Osteocyte (in vitro differentiated cells): ENCODE results near the gene PTPRR. TPM values are rescaled to one million over a fixed set of nuclear protein-coding genes. Genes with fewer than 3 reads are reported as not detected.

ENCODE experiments used
- DNase-seq: peaks from one replicate; pipeline ENCODE4 v3.0.0; 2021; ENCODE audit warnings: mixed read lengths; ENCODE audit not compliant: unreplicated experiment; ENCODE audit errors: extremely low spot score
- H3K27ac Mint-ChIP-seq: one replicate; pipeline ENCODE4 v1.8.0; 2021; ENCODE audit warnings: mild to moderate bottlenecking, mixed read lengths; ENCODE audit not compliant: unreplicated experiment
- H3K27me3 Mint-ChIP-seq: one replicate; pipeline ENCODE4 v1.8.0; 2021; ENCODE audit warnings: mixed read lengths; ENCODE audit not compliant: unreplicated experiment
- H3K36me3 Mint-ChIP-seq: one replicate; pipeline ENCODE4 v1.8.0; 2021; ENCODE audit warnings: mixed read lengths; ENCODE audit not compliant: unreplicated experiment
- H3K4me1 Mint-ChIP-seq: one replicate; pipeline ENCODE4 v1.8.0; 2021; ENCODE audit warnings: mixed read lengths; ENCODE audit not compliant: unreplicated experiment
- H3K4me3 Mint-ChIP-seq: one replicate; pipeline ENCODE4 v1.8.0; 2021; ENCODE audit warnings: mild to moderate bottlenecking, moderate library complexity, mixed read lengths; ENCODE audit not compliant: unreplicated experiment
- H3K9me3 Mint-ChIP-seq: one replicate; pipeline ENCODE4 v1.8.0; 2021; ENCODE audit warnings: mixed read lengths; ENCODE audit not compliant: unreplicated experiment
- total RNA-seq: library from RNA; stranded (reverse); gene quantifications from 2 replicates; pipeline ENCODE4 v1.2.1, GENCODE V29; 2021
- TF ChIP-seq, protein P1 (sequence below): fragments of 200-600 bp; sonication (generic); IDR thresholded peaks from 2 replicates; pipeline ENCODE4 v1.5.0; 2021; ENCODE audit warnings: antibody characterized with exemption, mild to moderate bottlenecking, moderate library complexity

Gene PTPRR
- total RNA-seq, 1 donor from 2014 or later = 0.21 TPM

- peaks cover 18% of the 10 kb centered on the region for H3K27me3 Mint-ChIP-seq
- TF ChIP-seq, protein P1, sequence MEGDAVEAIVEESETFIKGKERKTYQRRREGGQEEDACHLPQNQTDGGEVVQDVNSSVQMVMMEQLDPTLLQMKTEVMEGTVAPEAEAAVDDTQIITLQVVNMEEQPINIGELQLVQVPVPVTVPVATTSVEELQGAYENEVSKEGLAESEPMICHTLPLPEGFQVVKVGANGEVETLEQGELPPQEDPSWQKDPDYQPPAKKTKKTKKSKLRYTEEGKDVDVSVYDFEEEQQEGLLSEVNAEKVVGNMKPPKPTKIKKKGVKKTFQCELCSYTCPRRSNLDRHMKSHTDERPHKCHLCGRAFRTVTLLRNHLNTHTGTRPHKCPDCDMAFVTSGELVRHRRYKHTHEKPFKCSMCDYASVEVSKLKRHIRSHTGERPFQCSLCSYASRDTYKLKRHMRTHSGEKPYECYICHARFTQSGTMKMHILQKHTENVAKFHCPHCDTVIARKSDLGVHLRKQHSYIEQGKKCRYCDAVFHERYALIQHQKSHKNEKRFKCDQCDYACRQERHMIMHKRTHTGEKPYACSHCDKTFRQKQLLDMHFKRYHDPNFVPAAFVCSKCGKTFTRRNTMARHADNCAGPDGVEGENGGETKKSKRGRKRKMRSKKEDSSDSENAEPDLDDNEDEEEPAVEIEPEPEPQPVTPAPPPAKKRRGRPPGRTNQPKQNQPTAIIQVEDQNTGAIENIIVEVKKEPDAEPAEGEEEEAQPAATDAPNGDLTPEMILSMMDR = no peak
- no peak for DNase-seq
- H3K27ac Mint-ChIP-seq = no peak overlapping the region
- H3K4me1 Mint-ChIP-seq = no peaks in the 10 kb centered on the region
- H3K36me3 Mint-ChIP-seq = no peaks in the 10 kb centered on the region
- H3K4me3 Mint-ChIP-seq = no peak overlapping the region
- H3K9me3 Mint-ChIP-seq = no peaks in the 10 kb centered on the region
These were observed 249.6 kb downstream of the PTPRR start for GRCh38 chr12:70670948-70671347.

DNA sequence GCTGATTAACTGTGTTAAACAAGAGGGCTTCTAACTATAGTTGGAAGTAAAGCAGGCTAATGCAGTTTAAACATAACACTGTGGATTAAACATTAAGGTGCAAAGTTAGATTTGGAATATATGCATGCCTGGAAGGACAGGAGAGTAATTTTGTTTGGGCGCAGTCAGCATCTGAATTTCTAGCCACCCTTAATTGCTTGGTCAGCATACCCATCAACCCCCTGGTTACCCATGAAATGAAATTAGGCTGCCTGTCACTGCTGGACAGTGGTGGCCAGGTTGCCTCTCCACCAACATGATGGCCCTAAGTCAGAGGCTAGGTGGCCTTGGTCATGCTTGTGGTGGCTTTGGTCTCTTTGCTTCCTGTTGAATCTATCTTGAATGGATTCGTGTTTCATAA is 253.3 kb downstream of the PTPRR start:
- no peak overlapping the region for H3K27ac Mint-ChIP-seq
- H3K36me3 Mint-ChIP-seq = no peaks in the 10 kb centered on the region
- peaks cover 9% of the 10 kb centered on the region for H3K27me3 Mint-ChIP-seq
- no peak overlapping the region for H3K4me3 Mint-ChIP-seq
- peaks cover 4% of the 10 kb centered on the region for H3K4me1 Mint-ChIP-seq
- TF ChIP-seq, protein P1 = no peak
- DNase-seq = no peak
- H3K9me3 Mint-ChIP-seq = no peaks in the 10 kb centered on the region

- H3K4me3 Mint-ChIP-seq = no peak overlapping the region
- H3K4me1 Mint-ChIP-seq = peaks cover 11% of the 10 kb centered on the region
- no peak for DNase-seq
- no peaks in the 10 kb centered on the region for H3K9me3 Mint-ChIP-seq
- TF ChIP-seq, protein P1 = no peak
- no peaks in the 10 kb centered on the region for H3K36me3 Mint-ChIP-seq
- H3K27me3 Mint-ChIP-seq = peaks cover 9% of the 10 kb centered on the region
- no peak overlapping the region for H3K27ac Mint-ChIP-seq
These were observed 254.2 kb downstream of the PTPRR start for GRCh38 chr12:70666364-70666763.

GRCh38 chr12:70664465-70664881 is 256.1 kb downstream of the PTPRR start:
- peaks cover 5% of the 10 kb centered on the region for H3K27me3 Mint-ChIP-seq
- DNase-seq = no peak

DNA sequence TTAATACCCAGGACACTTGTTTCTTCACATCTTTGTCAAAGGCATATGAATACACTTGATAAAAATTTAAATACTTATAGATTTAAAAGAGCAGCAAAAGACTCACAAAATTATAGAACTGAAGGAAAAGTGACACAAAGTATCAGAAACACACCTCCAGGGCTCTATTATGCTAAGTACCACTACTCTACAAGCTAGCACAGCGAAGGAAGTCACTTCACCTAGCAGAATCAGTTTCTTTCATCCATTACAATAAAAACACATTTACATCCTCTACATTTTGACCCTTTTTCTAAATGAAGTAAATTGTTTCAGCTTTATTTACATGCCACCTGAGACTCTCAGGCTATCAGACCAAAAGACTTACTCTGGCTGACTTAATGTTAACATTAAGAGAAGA is 256.7 kb downstream of the PTPRR start:
- TF ChIP-seq, protein P1 = no peak
- Mint-ChIP-seq H3K9me3 (no peaks in the 10 kb centered on the region), H3K4me1 (peaks cover 16% of the 10 kb centered on the region), H3K36me3 (no peaks in the 10 kb centered on the region), H3K4me3 (no peak overlapping the region), H3K27me3 (peaks cover 4% of the 10 kb centered on the region), H3K27ac (no peak overlapping the region)
- no peak for DNase-seq

More at GRCh38 chr12:70664465-70664881, 256.1 kb downstream of the PTPRR start:
- TF ChIP-seq, protein P1 = no peak
- H3K4me1 Mint-ChIP-seq = peaks cover 16% of the 10 kb centered on the region
- no peaks in the 10 kb centered on the region for H3K36me3 Mint-ChIP-seq
- H3K4me3 Mint-ChIP-seq = no peak overlapping the region
- H3K9me3 Mint-ChIP-seq = no peaks in the 10 kb centered on the region
- H3K27ac Mint-ChIP-seq = no peak overlapping the region
